Measurements from ENCODE around the gene ADAM29.
"Not testable (repeated sequence)": the region's sequence is repeated elsewhere in the genome, so short reads cannot be mapped to it uniquely, and the experiment has no call there.

ADAM29 gene

DNA sequence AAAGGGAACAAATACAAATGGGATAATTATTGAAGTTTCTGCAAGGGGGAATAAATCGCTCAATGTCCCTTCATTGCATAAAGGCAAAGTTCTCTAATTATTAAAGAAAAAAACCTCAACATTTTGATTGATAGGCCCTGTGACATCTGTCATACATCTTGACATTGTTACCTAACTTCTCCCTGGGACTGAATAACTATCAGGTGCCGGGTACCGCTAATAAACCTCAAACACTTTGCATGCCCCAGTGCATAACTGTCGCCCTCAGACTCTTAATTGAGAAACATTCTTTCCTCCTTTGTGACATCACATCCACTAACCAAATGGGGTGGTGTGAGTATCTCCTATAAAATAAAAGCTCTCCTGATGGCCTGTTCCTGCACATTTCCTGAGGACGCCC is at the start of gene ADAM29:
ADAM29 (plus strand) TSS at position 301 of the 400 bp plus-strand sequence. CDS start 57,168 bp downstream, outside the sequence.
- no peak for DNase-seq (ENCODE audit: low read depth in 2 of 2)

DNA sequence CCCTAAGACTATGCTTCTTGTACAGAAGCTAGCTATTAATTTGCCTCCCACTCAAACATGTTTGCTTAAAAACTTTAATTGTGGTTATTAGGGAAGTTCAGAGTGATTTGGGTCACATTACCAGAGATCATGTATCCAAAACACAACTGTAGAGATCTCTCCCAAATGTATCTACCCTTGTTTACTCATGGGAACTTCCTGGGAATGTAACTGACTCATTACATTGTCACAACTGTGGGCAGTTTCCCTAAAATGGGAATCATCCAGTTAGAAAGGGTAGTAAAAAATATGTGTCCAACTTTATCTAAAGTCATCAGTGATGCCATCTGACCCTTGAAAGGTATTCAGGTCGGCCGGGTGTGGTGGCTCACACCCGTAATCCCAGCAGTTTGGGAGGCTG is 48.8 kb upstream of the ADAM29 start:
- no peak for DNase-seq (ENCODE audit: low read depth in 2 of 2)

DNA sequence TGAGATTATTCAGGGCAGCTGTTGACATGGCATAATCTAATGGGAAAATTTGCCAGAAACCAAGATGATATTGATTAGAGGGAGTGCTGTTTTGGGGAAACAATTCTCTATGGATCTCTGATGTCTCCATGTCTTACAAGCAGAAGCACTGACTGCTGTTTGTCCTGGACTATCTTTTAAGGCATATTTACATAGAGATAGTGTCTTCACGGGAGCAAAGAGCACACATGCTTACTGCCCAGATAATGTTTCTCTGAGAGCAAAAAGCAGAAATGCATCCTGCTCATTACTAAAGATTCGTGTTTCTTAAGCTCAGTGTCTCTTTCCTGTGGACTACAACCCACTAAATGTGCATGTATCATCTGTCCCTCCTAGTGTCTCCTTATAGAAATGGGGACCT is 47.8 kb upstream of the ADAM29 start:
- DNase-seq (ENCODE audit: low read depth in 2 of 2): no peak

DNA sequence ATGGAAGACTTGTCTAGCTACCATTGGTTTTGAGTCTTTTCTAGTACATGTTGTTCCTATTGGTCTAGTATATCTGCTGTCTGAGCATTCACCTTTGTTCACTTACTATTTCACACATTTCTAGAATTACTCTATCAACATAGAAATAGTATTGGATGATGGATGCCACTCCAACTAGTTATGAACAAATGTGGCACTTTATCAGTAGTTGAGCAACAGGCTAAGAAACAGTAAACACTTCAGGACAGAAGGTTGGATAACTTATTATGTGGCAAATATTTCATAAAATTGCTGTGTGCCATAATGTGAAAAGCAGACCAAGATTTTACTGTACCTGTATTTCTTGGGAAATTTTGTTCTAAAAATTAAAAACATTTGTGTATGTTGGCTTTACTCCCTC is 46.8 kb upstream of the ADAM29 start:
- DNase-seq (ENCODE audit: low read depth in 2 of 2): no peak

DNA sequence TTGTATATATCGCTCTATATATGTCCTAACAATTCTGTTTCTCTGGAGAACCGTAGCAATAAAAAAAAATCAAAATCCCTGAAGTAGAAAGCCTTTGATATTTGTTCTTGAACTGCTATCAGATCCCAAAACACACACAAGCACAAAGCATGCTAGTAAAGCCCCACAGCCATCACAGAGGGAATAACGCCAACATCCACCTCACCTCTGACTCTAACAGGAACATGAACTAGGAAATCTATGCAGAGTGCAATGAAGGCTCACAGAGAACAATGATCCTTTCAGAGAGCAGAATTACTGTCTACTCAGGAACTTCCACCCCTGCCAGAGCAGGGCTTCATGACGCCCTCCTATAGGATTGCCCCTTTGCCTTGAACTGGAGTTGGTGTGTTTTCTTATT is 45.0 kb upstream of the ADAM29 start:
- not testable (repeated sequence) for DNase-seq (ENCODE audit: low read depth in 2 of 2)

DNA sequence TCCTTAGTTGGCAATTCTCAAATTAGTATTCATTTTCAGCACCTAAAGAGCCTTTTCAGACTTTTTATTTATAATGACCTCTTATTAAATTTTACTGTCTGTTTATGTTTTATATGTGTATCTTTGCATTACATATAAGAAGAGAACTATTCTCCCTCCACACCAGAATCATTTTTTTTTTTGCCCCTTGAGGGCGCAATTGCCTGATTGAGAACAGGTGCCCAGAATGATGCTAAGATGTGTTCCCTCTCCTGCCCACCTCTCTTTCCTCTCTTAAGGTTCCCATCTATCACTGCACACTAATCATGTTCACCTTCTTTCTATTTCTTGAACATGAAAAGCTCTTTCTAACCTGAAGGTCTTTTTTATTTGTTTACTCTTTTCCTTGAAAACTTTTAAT is 44.2 kb upstream of the ADAM29 start:
- no peak for DNase-seq (ENCODE audit: low read depth in 2 of 2)

DNA sequence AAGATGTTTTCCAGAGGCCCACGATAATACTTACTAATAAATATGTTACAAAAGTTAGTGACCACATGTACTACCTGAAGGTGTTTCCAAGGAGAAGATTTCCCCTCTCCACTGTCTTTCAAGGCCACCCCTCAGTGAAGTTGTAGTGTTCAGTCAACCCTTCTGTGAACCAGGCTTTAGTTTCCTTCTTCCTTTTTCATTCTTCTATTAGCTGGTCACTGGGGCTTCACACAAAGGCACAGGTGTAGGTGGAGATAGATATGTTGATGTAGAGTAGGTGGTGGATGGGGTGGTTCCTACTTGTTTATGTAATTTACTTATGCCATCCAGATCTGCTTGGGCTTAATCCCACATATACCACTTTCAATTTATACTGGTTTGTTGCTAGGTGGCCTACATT is 43.3 kb upstream of the ADAM29 start:
- no peak for DNase-seq (ENCODE audit: low read depth in 2 of 2)

DNA sequence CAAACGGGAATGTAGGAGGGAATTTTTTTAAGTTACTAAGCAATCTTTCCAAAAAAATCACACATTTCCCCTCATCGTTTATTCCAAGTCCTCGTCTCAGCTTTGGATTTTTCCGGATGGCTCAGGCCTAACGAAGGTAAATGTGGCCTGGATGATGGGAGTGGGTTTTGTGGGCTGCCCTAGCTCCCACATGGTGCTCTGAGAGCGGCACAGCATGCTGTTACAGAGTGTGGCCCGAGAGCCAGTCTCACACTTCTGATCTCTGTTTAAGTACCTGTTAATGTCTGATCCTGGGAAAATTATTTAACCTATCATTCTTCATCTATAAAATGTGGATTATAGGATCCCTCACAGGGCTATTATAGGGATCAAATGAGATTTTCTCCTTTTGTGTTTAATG is 38.2 kb upstream of the ADAM29 start:
- no peak for DNase-seq (ENCODE audit: low read depth in 2 of 2)

DNA sequence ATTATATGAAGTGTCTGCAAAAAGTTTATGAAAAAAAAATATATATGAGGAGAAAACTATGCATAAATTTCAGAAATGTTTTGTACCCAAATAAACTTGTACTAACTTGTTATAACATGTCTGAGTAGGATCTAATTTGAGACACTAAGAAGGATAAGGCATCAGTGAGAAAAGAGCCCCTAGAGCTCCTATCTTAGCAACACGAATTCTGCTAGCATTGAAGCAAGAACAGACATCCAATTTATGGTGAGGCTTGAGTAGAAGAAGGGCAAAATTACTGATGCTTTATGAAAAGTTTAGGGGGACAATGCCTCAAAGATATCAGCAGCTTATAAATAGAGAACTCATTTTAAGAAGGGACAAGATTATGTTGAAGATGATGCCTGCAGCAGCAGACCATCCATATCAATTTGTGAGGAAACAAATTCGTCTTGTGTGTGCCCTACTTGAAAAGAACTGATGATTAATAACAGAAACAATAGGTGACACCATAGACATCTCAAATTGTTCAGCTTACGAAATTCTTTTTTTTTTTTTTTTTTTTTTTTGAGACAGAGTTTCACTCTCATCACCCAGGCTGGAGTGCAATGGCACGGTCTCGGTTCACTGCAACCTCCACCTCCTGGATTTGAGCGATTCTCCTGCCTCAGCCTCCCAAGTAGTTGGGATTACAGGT is 35.7 kb upstream of the ADAM29 start:
- no peak for DNase-seq (ENCODE audit: low read depth in 2 of 2)

DNA sequence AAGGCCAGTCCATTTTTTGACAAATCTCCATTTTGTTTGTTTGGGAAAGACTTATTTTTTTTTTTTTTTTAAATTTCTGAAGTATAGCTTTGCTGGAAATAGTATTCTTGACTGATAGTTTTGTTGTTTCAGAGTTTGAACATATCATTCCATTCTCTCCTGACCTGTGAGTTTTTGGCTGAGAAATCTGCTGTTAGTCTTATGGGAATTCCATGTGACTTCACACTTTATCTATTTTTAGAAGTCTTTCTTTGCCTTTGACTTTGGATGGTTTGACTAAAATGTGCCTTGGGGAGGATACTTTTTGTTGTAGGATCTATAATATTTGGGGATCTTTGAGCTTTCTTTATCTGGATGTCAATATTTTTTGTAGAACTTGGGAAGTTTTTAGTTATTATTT is 10.7 kb upstream of the ADAM29 start:
- no peak for DNase-seq (ENCODE audit: low read depth in 2 of 2)

DNA sequence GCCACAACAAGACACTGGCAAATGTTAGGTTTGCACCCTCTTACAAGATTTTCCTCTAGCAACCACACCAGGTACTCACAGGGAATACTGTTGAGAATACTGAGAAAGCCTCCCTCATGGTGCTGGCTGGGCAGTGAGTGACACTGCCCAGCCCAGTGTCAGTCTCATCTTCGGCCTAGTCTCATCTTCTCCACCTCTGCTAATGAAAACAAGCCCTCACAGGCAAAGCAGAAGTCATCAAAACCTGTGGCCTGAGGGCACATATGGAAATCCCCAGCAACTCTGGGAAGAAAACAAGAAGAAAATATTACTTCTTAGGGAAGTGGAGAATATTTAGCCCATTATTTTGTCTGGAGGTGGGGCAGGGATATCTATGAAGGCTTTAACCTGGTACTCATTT is 7.9 kb upstream of the ADAM29 start:
- no peak for DNase-seq (ENCODE audit: low read depth in 2 of 2)

DNA sequence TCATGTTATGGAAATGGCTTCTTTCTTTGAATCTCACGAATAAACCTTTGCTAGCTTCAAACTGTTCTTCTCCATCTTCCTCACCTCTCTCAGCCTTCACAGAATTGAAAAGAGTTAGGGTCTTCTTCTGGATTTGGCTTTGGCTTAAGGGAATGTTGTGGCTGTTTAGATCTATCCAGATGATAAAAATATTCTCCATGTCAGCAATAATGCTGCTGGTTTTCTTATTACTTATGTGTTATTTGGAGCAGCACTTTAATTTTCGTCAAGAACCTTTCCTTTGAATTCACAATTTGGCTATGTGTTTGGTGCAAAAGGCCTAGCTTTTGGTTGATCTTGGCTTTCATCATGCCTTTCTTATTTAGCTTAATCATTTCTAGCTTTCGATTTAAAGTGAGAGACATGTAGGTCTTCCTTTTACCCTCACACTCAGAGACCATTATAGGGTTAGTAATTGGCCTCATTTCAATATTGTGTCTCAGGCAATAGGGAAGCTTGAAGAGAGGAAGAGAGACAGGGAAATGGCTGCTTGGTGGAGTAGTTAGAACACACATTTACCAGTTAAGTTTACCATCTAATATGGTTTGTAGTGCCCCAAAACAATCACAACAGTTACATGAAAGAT is 5.1 kb upstream of the ADAM29 start:
- no peak for DNase-seq (ENCODE audit: low read depth in 2 of 2)

DNA sequence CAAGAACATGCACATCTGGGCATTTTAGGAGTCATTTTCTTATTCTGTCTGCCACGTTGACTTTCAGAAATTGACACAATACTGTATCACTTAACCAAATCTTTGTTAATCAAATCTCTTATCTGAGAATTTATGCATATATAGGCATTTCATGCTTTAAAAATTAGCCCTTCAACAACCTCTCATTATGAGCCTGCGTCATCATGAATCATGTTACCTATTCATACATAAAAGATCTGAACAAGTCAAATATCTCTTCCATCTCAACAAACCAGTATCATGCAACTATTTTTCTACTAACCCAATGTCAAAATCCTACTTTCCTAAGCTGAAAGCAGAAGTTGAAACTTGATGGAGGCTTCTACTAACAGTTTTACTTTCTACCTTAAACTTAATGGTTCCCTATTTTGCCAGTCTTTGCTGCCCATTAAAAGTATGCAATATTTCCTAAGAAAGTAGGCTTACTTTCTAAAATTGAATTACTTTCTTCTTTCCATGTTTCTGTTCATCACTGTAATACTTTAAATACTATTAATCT is 1.8 kb downstream of the ADAM29 start:
- no peak for DNase-seq (ENCODE audit: low read depth in 2 of 2)

DNA sequence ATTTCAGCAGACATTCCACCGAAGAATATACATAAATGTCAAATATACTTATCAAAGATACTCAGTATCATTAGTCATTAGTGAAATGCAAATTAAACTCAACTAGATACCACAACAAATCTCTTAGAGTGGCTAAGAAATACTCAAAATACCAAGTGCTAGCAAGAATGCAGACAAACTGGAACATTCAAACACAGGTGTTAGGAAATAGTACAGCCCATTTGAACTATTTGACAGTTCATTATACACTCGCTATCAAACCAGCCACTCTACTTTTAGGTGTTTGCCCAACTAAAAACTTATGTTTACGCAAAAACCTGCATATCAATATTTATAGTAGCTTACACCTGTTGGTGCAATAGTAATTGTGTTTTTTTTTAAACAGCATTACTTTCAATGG is 8.8 kb downstream of the ADAM29 start:
- no peak for DNase-seq (ENCODE audit: low read depth in 2 of 2)

DNA sequence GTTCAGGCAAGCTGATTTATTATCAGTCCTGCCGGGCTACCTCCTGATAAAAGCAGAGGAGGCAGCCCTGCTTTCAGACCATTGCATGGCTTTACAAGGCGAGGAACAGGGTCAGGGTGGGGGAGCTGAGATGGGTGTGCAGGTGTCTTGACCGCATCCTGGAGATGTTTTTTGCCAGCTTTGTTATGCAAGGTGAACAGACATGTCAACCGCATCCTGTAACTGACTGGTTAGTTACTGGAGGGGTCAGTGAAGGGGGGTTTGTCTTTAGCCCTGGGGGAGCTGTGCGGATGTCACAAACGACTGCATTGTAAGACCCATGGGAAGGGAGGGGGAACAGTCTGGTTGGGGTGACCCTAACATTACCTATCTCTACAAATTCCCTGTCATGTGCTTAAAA is 10.0 kb downstream of the ADAM29 start:
- no peak for DNase-seq (ENCODE audit: low read depth in 2 of 2)

DNA sequence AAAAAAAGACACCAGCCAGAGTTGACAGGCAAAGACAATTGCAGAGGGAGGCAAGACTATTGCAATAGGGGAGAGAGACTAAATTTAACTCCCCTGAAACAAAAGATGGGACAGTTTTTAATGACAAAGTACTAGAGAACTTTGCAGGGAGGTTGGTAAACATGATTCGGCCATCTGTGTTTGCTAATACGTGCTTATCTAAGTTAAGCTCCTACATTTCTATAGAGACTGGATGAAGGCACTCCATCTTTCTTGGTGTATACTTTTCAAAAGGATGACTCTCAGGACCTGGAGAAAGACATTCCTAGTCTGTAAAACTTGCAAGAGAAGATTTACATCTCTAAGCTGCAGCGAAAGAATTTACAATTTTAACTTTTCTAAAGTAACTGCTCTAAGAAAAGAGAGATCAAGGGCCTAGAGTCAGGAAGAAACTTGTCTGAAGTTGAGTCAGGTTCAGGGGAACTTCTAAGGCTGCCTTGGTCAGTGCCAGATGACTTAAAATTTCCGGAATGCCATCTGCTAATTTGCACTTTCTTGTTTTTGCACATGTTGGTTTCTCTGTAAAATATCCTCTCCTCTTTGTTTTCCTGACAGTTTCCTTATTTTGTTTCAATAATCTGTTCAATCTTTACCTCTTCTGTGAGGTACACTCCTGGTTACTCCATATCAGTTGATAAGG is 10.6 kb downstream of the ADAM29 start:
- DNase-seq (ENCODE audit: low read depth in 2 of 2): no peak

DNA sequence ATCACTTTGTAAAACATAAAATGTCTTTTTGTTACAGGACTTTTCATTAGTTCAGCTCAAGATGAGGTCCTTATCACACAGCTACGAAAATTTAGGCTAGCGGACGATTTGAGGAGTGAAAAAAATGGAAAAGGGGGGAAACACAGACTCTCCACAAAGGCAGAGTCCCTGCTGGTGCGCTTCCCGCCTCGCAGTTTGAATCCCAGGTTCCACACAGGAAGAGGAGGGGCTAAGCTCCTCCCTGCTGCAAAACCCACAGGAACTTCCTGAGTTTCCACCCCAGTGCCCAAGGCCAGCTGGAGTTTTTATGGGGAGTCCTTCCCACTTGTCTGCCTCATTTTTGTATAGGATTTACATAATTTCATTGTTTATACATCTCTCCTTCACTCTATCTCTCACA is 11.2 kb downstream of the ADAM29 start:
- no peak for DNase-seq (ENCODE audit: low read depth in 2 of 2)

DNA sequence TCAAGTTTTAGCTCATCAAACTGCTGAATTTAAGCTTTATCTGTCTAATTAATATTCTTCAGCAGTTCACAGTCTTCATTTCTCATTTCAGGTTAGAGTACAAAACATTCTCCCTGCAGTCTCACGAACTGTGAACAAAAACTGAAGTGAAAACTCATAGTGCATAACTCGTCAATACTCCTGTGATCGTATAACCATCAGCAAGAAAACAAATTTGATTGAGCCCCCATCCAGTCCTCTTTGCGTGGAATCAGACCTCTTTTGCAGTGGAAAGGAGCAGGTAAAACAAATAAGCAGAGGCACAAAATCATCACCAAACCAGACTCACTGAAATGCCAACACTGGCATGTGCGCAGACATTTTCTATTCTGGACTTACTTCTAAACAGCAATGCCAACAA is 12.7 kb downstream of the ADAM29 start:
- no peak for DNase-seq (ENCODE audit: low read depth in 2 of 2)

DNA sequence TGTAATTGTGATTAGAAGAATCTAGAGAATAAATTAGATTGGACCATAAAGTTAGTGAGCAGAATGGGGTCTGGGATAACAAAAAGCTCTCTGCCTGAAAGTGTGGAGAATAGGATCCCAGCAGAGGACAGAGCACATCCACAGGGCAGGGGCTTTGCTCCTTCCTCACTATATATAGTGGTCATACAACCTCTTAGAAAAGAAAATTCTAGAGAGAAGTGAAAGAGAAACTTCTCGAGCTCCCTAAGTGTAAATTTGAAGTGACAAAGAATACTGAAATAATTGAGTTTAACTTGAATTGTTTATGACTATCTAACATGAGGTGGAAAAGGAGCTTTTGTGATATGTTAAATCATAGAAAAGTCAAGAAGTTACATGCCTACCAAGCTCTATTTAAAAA is 14.9 kb downstream of the ADAM29 start:
- no peak for DNase-seq (ENCODE audit: low read depth in 2 of 2)

DNA sequence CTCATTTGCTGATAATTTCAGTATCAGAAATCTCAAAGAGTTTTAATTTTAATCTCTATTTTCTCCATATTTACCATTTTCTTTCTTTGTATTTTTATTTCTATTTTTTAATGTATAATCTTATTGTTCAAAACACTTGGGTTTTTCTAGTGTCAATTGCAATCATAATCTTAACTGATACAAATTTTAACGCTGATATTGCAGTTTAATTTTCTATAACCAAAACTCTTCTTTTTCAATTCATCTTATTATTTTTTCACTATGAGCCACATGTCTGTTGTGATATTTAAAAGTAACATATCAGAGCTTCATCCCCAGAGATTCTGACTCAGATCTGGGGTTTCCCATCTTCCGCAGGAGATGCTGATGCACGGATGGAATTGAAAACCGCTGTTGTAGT is 16.2 kb downstream of the ADAM29 start:
- DNase-seq (ENCODE audit: low read depth in 2 of 2): no peak

DNA sequence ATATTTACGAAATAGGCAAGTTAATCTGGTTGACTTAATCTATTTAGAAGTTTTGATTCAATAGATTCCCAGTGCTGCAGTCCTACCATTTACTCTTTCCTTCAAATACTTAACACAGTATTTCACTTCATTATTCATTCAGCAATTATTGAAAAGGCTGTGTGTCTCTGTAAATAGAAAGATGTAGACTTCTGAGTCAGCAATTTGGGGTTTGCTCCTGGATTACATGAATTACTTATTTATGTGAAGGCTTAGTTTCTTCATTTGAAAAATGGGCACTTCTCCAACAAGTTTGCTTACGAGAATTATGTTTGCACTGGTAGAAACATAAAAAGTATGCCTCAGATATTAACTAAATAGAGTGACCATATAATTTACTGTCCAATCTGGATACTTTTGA is 17.4 kb downstream of the ADAM29 start:
- no peak for DNase-seq (ENCODE audit: low read depth in 2 of 2)

DNA sequence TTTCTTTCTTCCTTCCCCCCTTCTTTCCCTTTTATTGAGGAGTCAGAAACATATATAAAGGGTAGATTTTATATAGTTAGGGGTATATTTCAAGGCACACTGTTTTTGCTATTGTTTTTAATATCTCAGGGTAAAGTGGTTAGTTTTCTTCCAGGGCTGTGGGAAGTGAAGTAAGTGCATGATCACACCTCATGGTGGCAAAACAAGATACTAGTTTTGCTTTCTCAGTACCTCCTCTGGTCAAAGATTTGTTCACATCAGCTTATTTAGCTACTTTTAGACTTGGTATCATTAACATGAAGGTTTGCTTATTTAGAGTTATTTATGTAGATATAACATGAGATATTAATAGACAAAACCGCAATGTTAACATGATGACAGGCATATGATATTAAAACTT is 21.8 kb downstream of the ADAM29 start:
- no peak for DNase-seq (ENCODE audit: low read depth in 2 of 2)

DNA sequence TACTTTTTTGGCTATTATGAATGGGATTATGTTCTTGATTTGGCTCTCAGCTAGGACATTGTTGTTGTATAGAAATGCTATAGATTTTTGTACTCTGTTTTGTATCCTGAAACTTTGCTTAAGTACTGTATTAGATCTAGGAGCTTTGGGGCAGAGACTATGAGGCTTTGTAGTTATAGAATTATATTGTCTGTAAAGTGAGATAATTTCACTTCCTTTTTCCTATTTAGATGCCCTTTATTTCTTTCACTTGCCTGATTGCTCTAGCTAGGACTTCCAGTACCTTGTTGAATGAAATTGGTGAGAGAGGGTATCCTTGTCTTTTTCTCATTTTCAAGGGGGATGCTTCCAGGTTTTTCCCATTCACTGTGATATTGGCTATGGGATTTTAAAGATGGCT is 28.1 kb downstream of the ADAM29 start:
- DNase-seq (ENCODE audit: low read depth in 2 of 2): no peak

All from stimulated activated CD4-positive, alpha-beta T cell treated with anti-CD3 and anti-CD28 coated beads, Interleukin-1b, Interleukin-23, amount 100 ng/mL, for 4 hours (primary cell).